ENCODE results near the gene GYPC. TPM values are rescaled to one million over a fixed set of nuclear protein-coding genes. Genes with fewer than 3 reads are reported as not detected.

Gene GYPC
- total RNA-seq, 6 experiments from 2014 or later: 2.9 to 17.2 (median 8.1) TPM

DNA sequence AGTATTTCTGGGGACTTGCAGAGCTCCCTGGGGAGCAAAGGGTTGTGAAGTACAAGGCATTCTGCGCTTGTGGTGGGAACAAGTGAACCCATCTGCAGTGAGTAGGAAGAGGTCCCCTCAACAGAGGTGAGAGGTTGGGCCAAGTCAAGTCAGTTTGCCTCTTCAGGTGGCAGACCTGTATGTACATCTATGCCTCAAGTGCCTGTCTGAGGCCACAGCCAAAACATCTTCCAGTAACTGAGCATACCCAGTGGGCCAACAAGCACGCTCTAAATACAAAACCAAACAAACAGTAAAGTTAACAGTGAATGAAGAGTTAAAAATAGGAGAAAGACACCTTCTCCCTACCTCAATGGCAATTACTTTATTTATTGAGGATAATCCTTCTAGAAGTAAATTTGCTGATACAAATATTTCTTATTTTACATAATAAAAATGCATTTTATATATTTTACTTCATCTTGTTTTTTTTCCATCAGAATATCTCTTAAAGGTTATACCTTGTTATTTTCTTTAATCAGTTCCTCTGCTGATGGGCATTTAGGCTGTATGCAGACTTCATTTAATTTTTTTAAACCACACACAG, 2.5 kb downstream of the GYPC start:
- H3K27me3 ChIP-seq: peaks cover 0 to 9% of the 10 kb centered on the region in 2 donors
- DNase-seq (no peak), ATAC-seq (no peak)
- WGBS (ENCODE audit: insufficient coverage, low coverage, low lambda C conversion rate, missing lambda C conversion rate): 92% methylated on average over 1 of the region's 2 CpGs
- H3K4me1 ChIP-seq: peaks cover 0 to 23% (median 0%) of the 10 kb centered on the region in 4 donors
- H3K27ac ChIP-seq: peak overlapping the region; percentile 52 to 96 (median 79)
- intact Hi-C loops (cut with DNase I): no loop called here
- peaks cover 0 to 3% (median 0%) of the 10 kb centered on the region in 4 donors for H3K9me3 ChIP-seq
- TF ChIP-seq, protein P1, sequence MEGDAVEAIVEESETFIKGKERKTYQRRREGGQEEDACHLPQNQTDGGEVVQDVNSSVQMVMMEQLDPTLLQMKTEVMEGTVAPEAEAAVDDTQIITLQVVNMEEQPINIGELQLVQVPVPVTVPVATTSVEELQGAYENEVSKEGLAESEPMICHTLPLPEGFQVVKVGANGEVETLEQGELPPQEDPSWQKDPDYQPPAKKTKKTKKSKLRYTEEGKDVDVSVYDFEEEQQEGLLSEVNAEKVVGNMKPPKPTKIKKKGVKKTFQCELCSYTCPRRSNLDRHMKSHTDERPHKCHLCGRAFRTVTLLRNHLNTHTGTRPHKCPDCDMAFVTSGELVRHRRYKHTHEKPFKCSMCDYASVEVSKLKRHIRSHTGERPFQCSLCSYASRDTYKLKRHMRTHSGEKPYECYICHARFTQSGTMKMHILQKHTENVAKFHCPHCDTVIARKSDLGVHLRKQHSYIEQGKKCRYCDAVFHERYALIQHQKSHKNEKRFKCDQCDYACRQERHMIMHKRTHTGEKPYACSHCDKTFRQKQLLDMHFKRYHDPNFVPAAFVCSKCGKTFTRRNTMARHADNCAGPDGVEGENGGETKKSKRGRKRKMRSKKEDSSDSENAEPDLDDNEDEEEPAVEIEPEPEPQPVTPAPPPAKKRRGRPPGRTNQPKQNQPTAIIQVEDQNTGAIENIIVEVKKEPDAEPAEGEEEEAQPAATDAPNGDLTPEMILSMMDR (IDR thresholded peaks at IDR 0.05): no peak
- no peak for TF ChIP-seq POLR2A (IDR thresholded peaks at IDR 0.05)
- H3K4me3 ChIP-seq: no peak overlapping the region
- no peaks in the 10 kb centered on the region for H3K36me3 ChIP-seq

DNA sequence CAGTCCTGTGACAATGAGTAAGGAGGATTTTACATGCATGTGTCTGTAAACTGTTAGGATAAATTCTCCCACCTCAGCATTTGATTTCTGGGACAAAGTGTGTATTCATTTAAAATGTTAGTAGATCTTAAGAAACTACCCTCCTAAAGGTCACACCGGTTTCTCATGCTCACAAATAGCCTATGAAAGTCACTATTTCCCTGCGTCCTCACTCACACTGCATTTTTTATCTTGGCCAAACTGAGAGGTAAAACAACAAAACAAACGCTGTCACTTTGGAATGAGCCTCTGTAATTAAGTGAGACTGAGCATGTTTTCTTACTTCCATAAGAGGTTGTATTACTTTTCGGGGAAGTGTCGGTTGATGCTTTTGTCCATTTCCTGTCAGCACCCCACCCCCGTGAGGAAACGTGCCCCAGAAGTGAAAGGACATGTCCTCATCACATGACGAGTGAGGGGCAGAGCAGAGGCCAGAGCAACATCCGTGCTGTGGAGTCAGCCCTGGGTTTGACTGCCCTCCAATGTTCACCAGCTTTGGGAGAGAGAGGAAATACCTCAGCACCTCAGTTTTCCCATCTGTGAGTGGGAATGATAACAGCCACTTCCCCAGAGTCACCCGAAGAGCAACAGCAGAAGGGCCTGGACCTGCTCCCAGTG, 3.1 kb downstream of the GYPC start:
- peak; percentile 72 to 82 (median 77) for DNase-seq
- H3K4me1 ChIP-seq: peaks cover 0 to 23% (median 0%) of the 10 kb centered on the region in 4 donors
- peak overlapping the region; percentile 52 to 96 (median 79) for H3K27ac ChIP-seq
- 23% methylated on average over 8 of the region's 10 CpGs for WGBS (ENCODE audit: insufficient coverage, low coverage, low lambda C conversion rate, missing lambda C conversion rate)
- no peak overlapping the region for H3K4me3 ChIP-seq
- peaks cover 0 to 9% of the 10 kb centered on the region in 2 donors for H3K27me3 ChIP-seq
- H3K36me3 ChIP-seq: no peaks in the 10 kb centered on the region
- ATAC-seq: peak; percentile 56 to 64 (median 59)
- TF ChIP-seq, protein P1 (IDR thresholded peaks at IDR 0.05): no peak
- TF ChIP-seq POLR2A (IDR thresholded peaks at IDR 0.05): no peak
- intact Hi-C loops (cut with DNase I): no loop called here
- H3K9me3 ChIP-seq: no peaks in the 10 kb centered on the region

DNA sequence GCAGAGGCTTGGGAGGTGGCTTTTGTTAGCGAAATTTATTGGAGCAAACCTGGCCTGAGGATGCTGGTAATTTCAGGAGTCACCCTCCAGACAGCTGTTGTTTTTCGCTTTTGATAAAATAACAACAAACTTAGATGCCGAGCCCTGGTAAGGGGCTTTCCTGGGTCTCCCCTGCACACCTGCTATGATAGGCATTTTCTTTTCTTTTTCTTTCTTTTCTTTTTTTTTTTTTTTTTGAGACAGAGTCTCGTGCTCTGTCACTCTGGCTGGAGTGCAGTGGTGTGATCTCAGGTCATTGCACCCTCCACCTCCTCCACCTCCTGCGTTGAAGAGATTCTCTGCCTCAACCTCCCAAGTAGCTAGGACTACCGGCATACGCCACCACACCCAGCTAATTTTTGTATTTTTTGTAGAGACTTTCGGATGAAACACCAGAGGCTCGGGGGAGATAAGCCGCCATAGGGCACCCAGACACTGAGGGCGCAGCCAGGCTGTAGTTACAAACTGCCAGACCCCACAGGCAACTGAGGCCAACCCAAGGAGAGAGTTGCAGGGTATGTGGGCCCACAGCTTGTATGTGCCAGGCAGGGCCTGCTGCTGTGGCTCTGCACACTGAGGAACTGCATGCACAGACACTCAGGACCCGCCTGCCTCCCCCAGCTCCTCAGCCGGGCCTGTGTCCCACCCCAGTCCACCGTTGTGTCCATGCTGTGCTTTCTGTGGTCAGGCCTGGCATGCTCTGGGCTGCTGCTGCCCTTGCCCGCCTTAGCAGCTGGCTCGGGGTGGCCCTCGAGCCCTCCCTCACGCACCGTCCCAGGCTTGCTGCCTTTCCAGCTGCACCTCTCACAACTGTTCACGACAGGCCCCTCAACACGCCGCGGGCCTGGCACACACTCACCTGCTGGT, 3.9 kb downstream of the GYPC start:
- TF ChIP-seq POLR2A (IDR thresholded peaks at IDR 0.05): no peak
- TF ChIP-seq, protein P1 (IDR thresholded peaks at IDR 0.05): no peak
- DNase-seq: no peak
- peak overlapping the region; percentile 40 to 96 (median 44) for H3K27ac ChIP-seq
- peaks cover 0 to 23% (median 0%) of the 10 kb centered on the region in 4 donors for H3K4me1 ChIP-seq
- 72% methylated on average over 10 of the region's 23 CpGs for WGBS (ENCODE audit: insufficient coverage, low coverage, low lambda C conversion rate, missing lambda C conversion rate)
- H3K9me3 ChIP-seq: no peaks in the 10 kb centered on the region
- no peak for ATAC-seq
- H3K36me3 ChIP-seq: no peaks in the 10 kb centered on the region
- no peak overlapping the region for H3K4me3 ChIP-seq
- H3K27me3 ChIP-seq: peaks cover 0 to 9% of the 10 kb centered on the region in 2 donors
- intact Hi-C loops (cut with DNase I): no loop called here

DNA sequence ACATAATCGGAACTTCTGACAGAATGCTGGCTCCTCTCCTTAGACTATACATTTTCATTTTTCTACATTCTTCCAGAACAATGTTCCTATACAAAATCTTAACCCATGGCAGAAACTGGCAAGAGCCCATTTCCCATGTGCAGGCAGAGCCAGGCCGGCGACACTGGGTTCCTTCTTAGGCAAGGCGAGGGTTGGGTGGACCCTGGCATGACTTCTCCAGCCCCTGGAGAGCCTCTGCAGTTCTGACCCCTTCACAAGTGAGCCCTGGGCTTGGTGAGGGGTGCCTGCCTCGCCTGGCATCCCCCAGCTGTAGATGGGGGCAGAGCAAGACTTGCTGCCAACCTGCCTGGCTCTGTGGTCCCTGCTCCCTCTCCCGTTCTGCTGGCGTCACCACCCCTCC, 5.0 kb downstream of the GYPC start:
- WGBS (ENCODE audit: insufficient coverage, low coverage, low lambda C conversion rate, missing lambda C conversion rate): 67% methylated on average over 4 of the region's 7 CpGs
- DNase-seq: no peak
- TF ChIP-seq, protein P1 (IDR thresholded peaks at IDR 0.05): no peak
- no peak for TF ChIP-seq POLR2A (IDR thresholded peaks at IDR 0.05)
- H3K27me3 ChIP-seq: peaks cover 0 to 2% of the 10 kb centered on the region in 2 donors
- H3K9me3 ChIP-seq: no peaks in the 10 kb centered on the region
- H3K4me1 ChIP-seq: peaks cover 0 to 17% (median 0%) of the 10 kb centered on the region in 4 donors
- H3K36me3 ChIP-seq: no peaks in the 10 kb centered on the region
- no peak for ATAC-seq
- H3K4me3 ChIP-seq: no peak overlapping the region
- H3K27ac ChIP-seq: no peak overlapping the region
- intact Hi-C loops (cut with DNase I): no loop called here
